Endothelial cell of umbilical vein (primary cell): ENCODE results near the gene MDGA2.

Experiments
- CTCF ChIP-seq, 2 donors: IDR thresholded peaks; 1 replicate in 1 of 2; 2 replicates in 1 of 2; pipeline ENCODE4 v1.5.1; 2011; ENCODE audit warnings: low read length in 2 of 2, mild to moderate bottlenecking in 2 of 2, moderate library complexity in 2 of 2, control low read depth in 1 of 2, inconsistent platforms in 1 of 2, low read depth in 1 of 2; ENCODE audit not compliant: insufficient read depth in 1 of 2; ENCODE audit errors: extremely low read depth in 1 of 2
- EZH2 ChIP-seq: IDR thresholded peaks from 2 replicates; pipeline ENCODE4 v1.6.1; 2012; ENCODE audit warnings: borderline replicate concordance, low read depth, mild to moderate bottlenecking, moderate library complexity, low read length, inconsistent platforms; ENCODE audit not compliant: severe bottlenecking
- MAX ChIP-seq: IDR thresholded peaks from 2 replicates; pipeline ENCODE4 v1.6.1; 2011; ENCODE audit not compliant: insufficient read depth, insufficient read length
- POLR2A ChIP-seq: IDR thresholded peaks from 2 replicates; pipeline ENCODE4 v1.6.1; 2012; ENCODE audit warnings: low read depth, mild to moderate bottlenecking, control low read depth, low read length
- POLR2AphosphoS5 ChIP-seq: IDR thresholded peaks from 2 replicates; pipeline ENCODE4 v1.6.1; 2012; ENCODE audit warnings: low read depth, mild to moderate bottlenecking, control low read depth, low read length, moderate library complexity; ENCODE audit not compliant: insufficient read depth

DNA sequence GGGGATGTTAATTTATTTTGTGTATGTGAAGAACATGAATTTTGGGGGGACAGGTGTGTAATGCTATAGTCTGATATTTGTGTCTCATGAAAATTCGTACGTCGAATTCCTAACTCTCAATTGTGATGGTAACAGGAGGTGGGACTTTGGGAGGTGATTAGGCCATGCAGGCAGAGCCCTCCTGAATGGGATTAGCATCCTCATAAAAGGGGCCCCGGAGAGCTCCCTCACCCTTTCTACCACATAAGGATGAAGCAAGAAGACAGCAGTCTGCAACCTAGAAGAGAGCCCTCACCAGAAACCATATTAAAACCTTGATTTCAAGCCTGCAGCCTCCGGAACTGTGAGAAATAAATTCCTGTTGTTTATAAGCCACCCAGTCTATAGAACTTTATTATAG lies 165.4 kb downstream of the MDGA2 start:
- TF ChIP-seq POLR2A: no peak
- TF ChIP-seq MAX: no peak
- no peak for TF ChIP-seq CTCF (IDR thresholded peaks at IDR 0.05; ENCODE audit: extremely low read depth in 1 of 2, insufficient read depth in 1 of 2, low read depth in 1 of 2, low read length in 2 of 2)
- TF ChIP-seq EZH2: no peak
- TF ChIP-seq POLR2AphosphoS5: no peak
